Activated CD4-positive, alpha-beta memory T cell treated with anti-CD3 and anti-CD28 coated beads for 36 hours (primary cell): ENCODE results near the gene LARP4B. TPM values are rescaled to one million over a fixed set of nuclear protein-coding genes. Genes with fewer than 3 reads are reported as not detected.

Source experiments
- CTCF ChIA-PET: fragments of 350-600 bp; sonication (Branson Sonifier 250); formaldehyde crosslinking; loops from one replicate; lab custom pipeline; 2021; ENCODE audit warnings: antibody characterized with exemption, inconsistent platforms; lab: Charles Lee
- POLR2A ChIA-PET: fragments of 350-600 bp; sonication (Branson Sonifier 250); formaldehyde crosslinking; loops from one replicate; lab custom pipeline; 2021; ENCODE audit warnings: antibody characterized with exemption; lab: Charles Lee
- DNase-seq: peaks from one replicate; pipeline ENCODE4 v3.0.0-alpha.2; 2020
- H3K27ac Mint-ChIP-seq: one replicate; pipeline ENCODE4 v1.8.0; 2021; ENCODE audit warnings: mixed read lengths
- H3K27me3 Mint-ChIP-seq: one replicate; pipeline ENCODE4 v1.8.0; 2021; ENCODE audit warnings: mixed read lengths
- H3K36me3 Mint-ChIP-seq: one replicate; pipeline ENCODE4 v1.8.0; 2021; ENCODE audit warnings: mixed read lengths
- H3K4me1 Mint-ChIP-seq: one replicate; pipeline ENCODE4 v1.8.0; 2021; ENCODE audit warnings: low read depth, mixed read lengths
- H3K4me3 Mint-ChIP-seq: one replicate; pipeline ENCODE4 v1.8.0; 2021; ENCODE audit warnings: mild to moderate bottlenecking, mixed read lengths
- H3K9me3 Mint-ChIP-seq: one replicate; pipeline ENCODE4 v1.8.0; 2021; ENCODE audit warnings: mixed read lengths
- intact Hi-C: fragments of 100-400 bp; cut with micrococcal nuclease; formaldehyde crosslinking; loops from one replicate; pipeline ENCODE4 v1.15.1; 2023
- total RNA-seq, 2 experiments: library from RNA; stranded (reverse); gene quantifications; one replicate each; pipeline ENCODE4 v1.2.3, GENCODE V29; 2021

LARP4B gene
- total RNA-seq, 2 experiments from 2014 or later, result 92.1 to 95.0 TPM

DNA sequence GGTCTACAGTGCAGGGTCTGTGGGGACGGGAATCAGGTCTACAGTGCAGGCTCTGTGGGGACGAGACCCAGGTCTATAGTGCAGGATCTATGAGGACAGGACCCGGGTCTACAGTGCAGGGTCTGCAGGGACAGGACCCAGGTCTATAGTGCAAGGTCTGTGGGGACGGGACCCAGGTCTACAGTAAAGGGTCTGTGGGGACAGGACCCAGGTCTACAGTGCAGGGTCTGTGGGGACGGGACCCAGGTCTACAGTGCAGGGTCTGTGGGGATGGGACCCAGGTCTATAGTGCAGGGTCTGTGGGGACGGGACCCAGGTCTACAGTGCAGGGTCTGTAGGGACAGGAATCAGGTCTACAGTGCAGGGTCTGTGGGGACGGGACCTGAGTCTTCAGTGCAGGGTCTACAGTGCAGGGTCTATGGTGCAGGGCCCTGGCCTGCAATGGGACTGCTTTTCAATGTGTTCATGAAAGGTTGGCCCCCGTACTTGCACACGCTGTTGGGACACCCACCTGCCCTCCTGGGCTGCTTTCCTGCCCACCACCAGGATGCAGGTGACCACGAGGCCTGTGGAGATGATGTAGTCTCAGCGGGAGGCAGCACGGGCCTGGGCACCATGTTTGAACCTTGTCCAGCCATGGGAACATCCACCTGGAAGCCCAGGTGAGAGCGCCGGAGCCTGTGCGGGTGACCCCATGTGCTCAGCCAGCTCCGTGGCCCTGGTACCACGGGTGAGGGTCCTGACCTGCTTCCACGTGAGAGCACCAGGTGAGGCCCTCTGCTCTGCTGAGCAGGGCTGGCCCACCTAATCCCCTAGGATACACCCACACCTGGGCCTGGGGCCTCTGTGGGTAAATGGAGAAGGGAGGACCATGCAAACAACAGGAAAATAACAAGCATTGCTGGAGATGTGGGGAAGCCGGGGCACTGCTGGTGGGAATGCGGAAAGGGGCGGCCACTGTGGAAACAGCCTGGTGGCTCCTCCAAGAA is 150.7 kb downstream of the LARP4B start:
- intact Hi-C loops, result no loop called here
- Mint-ChIP-seq H3K9me3 (no peaks in the 10 kb centered on the region), H3K36me3 (no peaks in the 10 kb centered on the region), H3K27me3 (peaks cover 26% of the 10 kb centered on the region), H3K27ac (no peak overlapping the region), H3K4me3 (no peak overlapping the region), H3K4me1 (no peaks in the 10 kb centered on the region)
- DNase-seq, result peak; percentile 2
- CTCF ChIA-PET, result no interaction called here
- POLR2A ChIA-PET, result no interaction called here

DNA sequence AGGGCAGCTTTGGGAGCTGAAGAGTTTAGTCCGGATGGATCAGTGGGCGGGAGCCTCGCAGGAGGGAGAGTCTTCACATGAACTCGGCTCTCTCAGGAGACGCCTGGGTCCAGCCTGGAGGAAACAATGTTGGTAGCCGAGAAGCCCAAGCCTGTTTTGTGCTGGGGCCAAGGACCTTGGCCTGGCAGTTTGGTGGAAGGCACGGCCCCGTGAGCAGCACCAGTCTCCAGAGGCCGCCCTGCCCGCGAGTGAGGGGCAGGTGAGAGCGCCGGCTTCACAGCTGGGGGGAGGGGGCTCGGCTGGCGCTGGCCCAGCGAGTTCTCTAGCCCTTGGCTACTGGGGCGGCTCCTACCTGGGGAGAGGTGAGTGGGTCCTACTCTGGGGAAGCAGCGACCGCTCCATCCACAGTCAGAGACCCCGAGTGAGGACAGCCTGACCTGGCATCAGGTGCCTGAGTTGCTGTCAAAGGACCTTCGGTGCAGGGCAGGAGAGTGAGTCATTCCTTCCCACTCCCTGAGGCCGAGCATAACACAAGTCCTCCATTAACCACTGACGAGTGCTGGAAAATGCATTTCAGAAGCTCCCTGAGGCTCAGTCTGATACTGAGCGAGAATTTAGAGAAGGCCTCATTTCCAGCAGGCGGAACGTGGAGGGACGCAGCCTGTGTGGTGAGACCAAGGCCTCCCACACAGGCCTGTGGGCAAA is 152.7 kb downstream of the LARP4B start:
- H3K27me3 Mint-ChIP-seq, result peaks cover 23% of the 10 kb centered on the region
- H3K9me3 Mint-ChIP-seq, result no peaks in the 10 kb centered on the region
- H3K27ac Mint-ChIP-seq, result no peak overlapping the region
- ChIA-PET POLR2A (no interaction called here), CTCF (no interaction called here)
- no peak overlapping the region for H3K4me3 Mint-ChIP-seq
- no peaks in the 10 kb centered on the region for H3K4me1 Mint-ChIP-seq
- DNase-seq, result peak; percentile 7
- intact Hi-C loops, result no loop called here
- H3K36me3 Mint-ChIP-seq, result no peaks in the 10 kb centered on the region

DNA sequence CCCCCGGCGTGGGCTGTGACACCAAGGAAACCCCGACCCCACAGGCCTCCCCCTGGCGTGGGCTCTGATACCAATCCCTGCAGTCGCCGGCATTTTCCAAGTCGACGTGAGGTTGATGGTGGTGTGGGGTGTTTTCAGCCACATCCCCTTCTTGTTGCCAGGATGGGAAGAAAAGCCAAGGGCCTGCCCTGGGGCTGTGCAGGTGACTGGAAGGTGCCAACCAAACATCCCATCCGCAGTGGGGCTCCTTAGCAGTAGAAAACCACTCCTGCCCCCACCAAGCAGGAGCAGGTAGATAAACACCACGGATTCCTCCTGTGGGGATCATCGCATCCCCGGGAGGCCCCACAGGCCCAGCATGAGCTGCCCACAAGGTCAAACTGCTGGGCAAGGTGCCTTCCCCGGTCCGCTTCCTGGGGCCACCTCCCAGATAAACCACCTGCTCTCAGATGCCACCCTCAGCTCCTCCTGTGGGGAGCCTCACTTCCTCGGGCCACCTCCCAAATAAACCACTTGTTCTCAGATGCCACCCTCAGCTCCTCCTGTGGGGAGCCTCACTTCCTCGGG is 153.5 kb downstream of the LARP4B start:
- ChIA-PET POLR2A (no interaction called here), CTCF (no interaction called here)
- no peak overlapping the region for H3K27ac Mint-ChIP-seq
- H3K4me3 Mint-ChIP-seq, result no peak overlapping the region
- intact Hi-C loops, result no loop called here
- no peaks in the 10 kb centered on the region for H3K4me1 Mint-ChIP-seq
- no peaks in the 10 kb centered on the region for H3K36me3 Mint-ChIP-seq
- no peaks in the 10 kb centered on the region for H3K9me3 Mint-ChIP-seq
- DNase-seq, result peak; percentile 7
- H3K27me3 Mint-ChIP-seq, result peaks cover 23% of the 10 kb centered on the region

DNA sequence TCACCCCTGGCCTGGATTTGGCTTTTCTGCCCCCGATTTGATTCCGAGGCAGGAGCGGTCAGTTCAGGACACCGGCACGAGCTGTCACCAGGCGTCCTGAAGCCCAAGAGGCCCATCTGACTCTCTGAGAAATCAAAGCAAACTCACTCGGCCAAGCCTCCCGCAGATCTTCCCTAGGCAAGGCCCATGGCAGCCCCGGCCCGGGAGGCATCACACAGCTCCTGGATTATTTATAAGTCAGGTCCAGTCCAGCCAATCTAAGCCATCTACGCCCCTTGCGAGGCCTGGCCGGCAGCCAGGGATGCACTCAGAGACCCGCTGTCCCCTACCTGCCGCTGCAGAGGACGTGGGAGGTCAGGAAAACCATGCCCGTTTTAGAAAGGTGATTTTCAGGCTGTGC is 154.7 kb downstream of the LARP4B start:
- Mint-ChIP-seq H3K27me3 (peaks cover 16% of the 10 kb centered on the region), H3K9me3 (no peaks in the 10 kb centered on the region), H3K27ac (no peak overlapping the region), H3K4me3 (no peak overlapping the region), H3K36me3 (no peaks in the 10 kb centered on the region), H3K4me1 (no peaks in the 10 kb centered on the region)
- intact Hi-C loops, result no loop called here
- ChIA-PET POLR2A (interaction anchor here (0.6 kb wide), 1 partner anchor 165 kb away, joined by 3 read pairs; no protein-coding TSS in a partner anchor), CTCF (no interaction called here)
- no peak for DNase-seq

DNA sequence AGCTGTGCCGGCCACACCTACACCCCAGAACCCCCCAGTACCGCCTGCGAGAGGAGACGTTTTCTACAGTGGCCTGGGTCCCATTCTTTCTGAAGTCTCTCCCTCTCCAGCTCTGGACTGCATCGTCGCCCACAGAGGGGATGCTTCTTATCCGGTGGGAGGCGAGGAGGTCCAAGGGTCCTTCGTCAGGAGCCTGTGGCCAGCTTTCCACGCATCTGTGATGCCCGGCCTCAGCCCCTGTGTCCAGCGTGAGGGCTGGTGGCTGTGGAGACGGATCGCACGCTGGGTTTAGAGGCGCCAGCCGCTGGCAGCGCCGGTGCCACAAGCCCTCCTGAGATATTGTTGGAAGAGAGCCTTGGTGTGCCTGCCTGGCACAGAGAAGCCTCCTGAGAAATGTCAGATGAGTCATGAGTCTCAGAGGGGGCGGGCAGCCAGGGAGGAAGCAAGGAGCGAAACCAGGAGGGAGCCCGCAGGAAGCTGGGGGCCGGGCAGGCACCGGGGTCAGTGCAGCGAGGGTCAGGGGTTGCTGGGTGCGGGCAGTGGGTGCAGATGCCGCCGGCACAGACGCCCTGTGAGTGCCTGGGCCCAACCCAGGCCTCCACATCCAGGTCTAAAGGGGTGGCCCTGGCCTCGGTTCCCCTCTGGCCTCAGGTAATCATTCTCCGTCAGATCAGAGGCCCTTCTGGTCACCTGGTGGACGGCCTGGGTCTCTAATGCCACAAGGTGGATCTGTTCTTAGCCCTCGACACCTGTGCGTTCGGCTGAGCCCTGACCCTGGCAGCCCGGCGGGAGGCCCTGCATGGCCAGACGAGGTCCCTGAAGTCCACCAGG is 156.0 kb downstream of the LARP4B start:
- Mint-ChIP-seq H3K36me3 (no peaks in the 10 kb centered on the region), H3K9me3 (no peaks in the 10 kb centered on the region), H3K4me3 (no peak overlapping the region), H3K4me1 (no peaks in the 10 kb centered on the region), H3K27me3 (peaks cover 8% of the 10 kb centered on the region), H3K27ac (no peak overlapping the region)
- ChIA-PET CTCF (no interaction called here), POLR2A (no interaction called here)
- no peak for DNase-seq
- intact Hi-C loops, result no loop called here

DNA sequence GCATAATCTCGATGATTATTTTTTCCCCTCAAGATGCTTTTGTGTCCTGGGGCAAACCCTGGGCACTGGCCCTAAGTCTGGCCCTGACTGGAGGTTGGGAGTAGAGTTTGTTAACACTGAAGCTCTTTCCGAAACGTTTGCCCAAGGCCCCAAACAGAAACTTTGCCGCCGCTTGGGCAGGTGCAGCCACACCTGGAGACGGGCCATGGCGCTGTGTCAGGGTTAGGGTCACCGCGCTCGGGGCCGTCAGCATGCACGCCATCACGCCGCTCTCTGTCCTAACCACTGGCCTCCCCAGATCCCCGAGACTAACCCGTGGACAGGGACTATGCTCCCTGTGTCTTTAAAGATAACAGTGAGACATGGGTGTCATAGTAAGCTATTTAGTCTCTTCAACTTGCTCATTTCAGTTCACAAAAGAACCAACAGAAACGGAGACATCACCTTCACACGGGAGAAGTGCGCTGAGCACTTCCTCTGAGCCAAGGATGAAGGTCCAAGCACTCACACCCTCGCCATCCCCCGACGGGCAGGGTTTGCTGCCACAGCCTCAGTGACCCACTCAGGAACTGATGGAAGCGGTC is 156.8 kb downstream of the LARP4B start:
- H3K36me3 Mint-ChIP-seq, result no peaks in the 10 kb centered on the region
- H3K27ac Mint-ChIP-seq, result no peak overlapping the region
- DNase-seq, result no peak

DNA sequence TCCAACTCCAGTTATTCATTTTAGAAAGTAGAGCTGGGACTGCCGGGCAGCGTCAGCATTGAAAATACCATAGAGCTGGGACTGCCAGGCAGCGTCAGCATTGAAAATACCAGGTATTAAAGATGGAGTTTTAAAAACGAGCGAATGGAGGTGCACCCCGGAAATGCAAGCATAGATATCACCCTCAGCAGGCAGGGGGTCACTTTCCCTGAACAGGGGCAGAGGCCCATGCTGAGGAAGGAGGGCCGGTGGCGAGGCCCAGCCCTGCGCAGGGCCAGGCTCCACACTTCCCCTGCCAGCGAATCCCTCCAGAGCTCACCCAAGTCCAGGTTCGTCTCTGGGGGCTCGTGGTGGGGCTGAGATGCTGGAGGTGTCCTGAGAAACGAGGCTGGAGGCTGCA is 157.3 kb downstream of the LARP4B start:
- no peaks in the 10 kb centered on the region for H3K4me1 Mint-ChIP-seq
- H3K36me3 Mint-ChIP-seq, result no peaks in the 10 kb centered on the region
- no peaks in the 10 kb centered on the region for H3K27me3 Mint-ChIP-seq
- intact Hi-C loops, result no loop called here
- ChIA-PET CTCF (no interaction called here), POLR2A (no interaction called here)
- H3K9me3 Mint-ChIP-seq, result no peaks in the 10 kb centered on the region
- no peak for DNase-seq
- no peak overlapping the region for H3K4me3 Mint-ChIP-seq
- no peak overlapping the region for H3K27ac Mint-ChIP-seq

More for the DNA sequence above, 156.8 kb downstream of the LARP4B start:
- CTCF ChIA-PET, result no interaction called here
- Mint-ChIP-seq H3K4me3 (no peak overlapping the region), H3K4me1 (no peaks in the 10 kb centered on the region), H3K9me3 (no peaks in the 10 kb centered on the region), H3K27me3 (peaks cover under 1% of the 10 kb centered on the region)
- intact Hi-C loops, result no loop called here
- POLR2A ChIA-PET, result no interaction called here

DNA sequence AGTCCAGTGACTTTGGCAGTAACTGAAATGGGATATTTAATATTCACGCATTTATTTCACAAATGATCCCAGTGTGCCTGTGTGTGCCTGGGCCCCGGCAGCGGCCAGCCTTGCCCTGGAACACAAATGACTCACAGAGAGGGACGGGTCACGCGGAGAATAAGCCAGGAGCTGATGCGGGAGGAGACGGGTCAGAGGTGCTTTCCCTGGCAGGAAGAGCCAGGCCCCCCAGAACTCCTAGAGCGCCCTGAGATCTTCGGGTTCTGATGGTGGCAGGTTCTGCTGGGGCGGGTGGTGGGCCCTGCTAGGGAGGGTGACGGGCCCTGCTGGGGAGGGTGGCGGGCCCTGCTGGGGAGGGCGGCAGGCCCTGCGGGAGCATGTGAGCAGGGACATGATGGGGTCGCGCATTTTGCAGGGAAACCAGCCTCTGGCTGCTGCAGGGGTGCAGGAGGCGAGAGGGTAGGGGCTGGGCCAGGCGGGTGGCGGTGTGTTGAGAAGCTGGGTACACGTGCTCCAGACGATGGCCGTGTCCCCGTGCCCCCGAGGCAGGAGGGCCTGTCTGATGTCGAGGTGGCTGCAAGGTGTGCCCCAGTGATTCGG is 157.8 kb downstream of the LARP4B start:
- DNase-seq, result no peak
- CTCF ChIA-PET, result no interaction called here
- Mint-ChIP-seq H3K9me3 (peaks cover 2% of the 10 kb centered on the region), H3K36me3 (no peaks in the 10 kb centered on the region), H3K4me3 (no peak overlapping the region), H3K27ac (no peak overlapping the region), H3K4me1 (no peaks in the 10 kb centered on the region), H3K27me3 (no peaks in the 10 kb centered on the region)
- POLR2A ChIA-PET, result no interaction called here
- intact Hi-C loops, result no loop called here

DNA sequence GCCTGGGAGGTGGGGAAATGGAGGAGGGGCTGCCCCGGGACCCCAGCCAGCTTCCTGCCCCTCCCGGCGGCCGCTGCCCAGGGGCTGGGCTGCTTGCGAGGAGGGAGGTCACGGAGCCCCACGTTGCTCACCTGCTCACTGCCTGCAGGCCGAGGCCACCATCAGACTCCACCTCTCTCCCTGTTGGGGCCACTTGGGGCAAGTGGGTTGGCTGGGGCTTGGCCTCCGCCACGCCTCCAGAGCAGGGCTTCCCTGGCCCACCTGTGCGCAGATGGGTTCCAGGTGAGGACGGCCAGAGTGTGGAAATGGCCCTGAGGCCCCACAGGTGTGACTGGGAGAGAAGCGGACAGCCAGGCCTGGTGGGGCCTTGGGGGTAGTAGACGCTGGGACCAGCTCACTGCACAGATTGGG is 159.3 kb downstream of the LARP4B start:
- ChIA-PET POLR2A (no interaction called here), CTCF (no interaction called here)
- Mint-ChIP-seq H3K27ac (no peak overlapping the region), H3K4me1 (no peaks in the 10 kb centered on the region), H3K27me3 (no peaks in the 10 kb centered on the region), H3K9me3 (peaks cover 12% of the 10 kb centered on the region), H3K36me3 (no peaks in the 10 kb centered on the region), H3K4me3 (no peak overlapping the region)
- no peak for DNase-seq
- intact Hi-C loops, result no loop called here

DNA sequence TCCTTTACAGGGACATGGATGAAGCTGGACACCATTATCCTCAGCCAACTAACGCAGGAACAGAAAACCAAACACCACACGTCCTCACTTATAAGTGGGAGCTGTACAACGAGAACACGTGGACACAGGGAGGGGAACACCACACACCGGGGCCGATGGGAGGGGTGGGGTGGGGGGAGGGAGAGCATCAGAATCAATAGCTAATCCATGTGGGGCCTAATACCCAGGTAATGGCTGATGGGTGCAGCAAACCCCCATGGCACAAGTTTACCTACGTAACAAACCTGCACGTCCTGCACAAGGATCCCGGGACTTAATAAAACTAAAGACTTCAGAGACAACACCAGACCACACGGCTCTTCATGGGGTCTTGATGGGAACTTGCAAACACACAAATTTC is 159.9 kb downstream of the LARP4B start:
- Mint-ChIP-seq H3K36me3 (no peaks in the 10 kb centered on the region), H3K27ac (no peak overlapping the region), H3K4me1 (no peaks in the 10 kb centered on the region), H3K4me3 (no peak overlapping the region), H3K9me3 (peaks cover 13% of the 10 kb centered on the region), H3K27me3 (no peaks in the 10 kb centered on the region)
- CTCF ChIA-PET, result no interaction called here
- POLR2A ChIA-PET, result no interaction called here
- intact Hi-C loops, result no loop called here
- no peak for DNase-seq

DNA sequence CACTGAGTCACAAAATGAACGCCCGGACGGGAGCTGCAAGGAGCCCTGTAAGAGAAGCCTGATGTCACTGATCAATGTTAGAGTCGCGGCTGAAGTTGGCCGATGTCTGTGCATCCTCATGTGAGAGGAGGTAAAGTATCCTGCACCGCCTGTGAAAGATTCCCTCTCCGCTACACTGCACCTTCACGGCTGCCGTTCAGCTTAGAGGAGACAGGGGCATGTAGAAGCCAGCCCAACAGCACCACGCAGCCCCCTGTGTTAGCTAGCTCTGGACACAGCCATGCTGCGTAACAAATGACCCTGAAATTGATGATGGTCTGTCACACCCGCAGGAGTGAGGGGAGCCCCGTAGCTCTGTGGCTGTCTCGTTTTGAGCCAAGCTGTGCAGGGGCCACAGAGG is 160.5 kb downstream of the LARP4B start:
- no peaks in the 10 kb centered on the region for H3K4me1 Mint-ChIP-seq
- H3K36me3 Mint-ChIP-seq, result no peaks in the 10 kb centered on the region
- no peak overlapping the region for H3K4me3 Mint-ChIP-seq
- POLR2A ChIA-PET, result no interaction called here
- intact Hi-C loops, result no loop called here
- no peak for DNase-seq
- H3K27me3 Mint-ChIP-seq, result no peaks in the 10 kb centered on the region
- CTCF ChIA-PET, result no interaction called here
- H3K9me3 Mint-ChIP-seq, result peaks cover 13% of the 10 kb centered on the region
- H3K27ac Mint-ChIP-seq, result no peak overlapping the region
